ENCODE data around the gene IGSF8.
"Not testable (repeated sequence)": the region's sequence is repeated elsewhere in the genome, so short reads cannot be mapped to it uniquely, and the experiment has no call there.

IGSF8 gene

DNA sequence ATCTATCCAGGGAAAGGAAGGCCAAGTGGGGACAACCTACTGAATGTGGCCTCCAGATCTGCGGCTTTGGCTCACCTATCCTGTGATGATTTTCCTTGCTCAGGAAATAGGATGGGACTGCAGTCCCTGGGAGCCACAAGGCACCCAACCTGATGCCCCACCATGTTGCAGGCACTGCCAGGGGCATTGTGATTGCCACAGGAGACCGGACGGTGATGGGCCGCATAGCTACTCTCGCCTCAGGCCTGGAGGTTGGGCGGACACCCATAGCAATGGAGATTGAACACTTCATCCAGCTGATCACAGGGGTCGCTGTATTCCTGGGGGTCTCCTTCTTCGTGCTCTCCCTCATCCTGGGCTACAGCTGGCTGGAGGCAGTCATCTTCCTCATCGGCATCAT is 29.0 kb upstream of the IGSF8 start:
- TF ChIP-seq, protein P1, sequence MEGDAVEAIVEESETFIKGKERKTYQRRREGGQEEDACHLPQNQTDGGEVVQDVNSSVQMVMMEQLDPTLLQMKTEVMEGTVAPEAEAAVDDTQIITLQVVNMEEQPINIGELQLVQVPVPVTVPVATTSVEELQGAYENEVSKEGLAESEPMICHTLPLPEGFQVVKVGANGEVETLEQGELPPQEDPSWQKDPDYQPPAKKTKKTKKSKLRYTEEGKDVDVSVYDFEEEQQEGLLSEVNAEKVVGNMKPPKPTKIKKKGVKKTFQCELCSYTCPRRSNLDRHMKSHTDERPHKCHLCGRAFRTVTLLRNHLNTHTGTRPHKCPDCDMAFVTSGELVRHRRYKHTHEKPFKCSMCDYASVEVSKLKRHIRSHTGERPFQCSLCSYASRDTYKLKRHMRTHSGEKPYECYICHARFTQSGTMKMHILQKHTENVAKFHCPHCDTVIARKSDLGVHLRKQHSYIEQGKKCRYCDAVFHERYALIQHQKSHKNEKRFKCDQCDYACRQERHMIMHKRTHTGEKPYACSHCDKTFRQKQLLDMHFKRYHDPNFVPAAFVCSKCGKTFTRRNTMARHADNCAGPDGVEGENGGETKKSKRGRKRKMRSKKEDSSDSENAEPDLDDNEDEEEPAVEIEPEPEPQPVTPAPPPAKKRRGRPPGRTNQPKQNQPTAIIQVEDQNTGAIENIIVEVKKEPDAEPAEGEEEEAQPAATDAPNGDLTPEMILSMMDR (IDR thresholded peaks at IDR 0.05; ENCODE audit: low read length, missing control alignments) = no peak
- no peak for DNase-seq (ENCODE audit: low read depth)
- H3K4me3 ChIP-seq (replicated peaks; ENCODE audit: low read depth, low read length) = no peak overlapping the region

DNA sequence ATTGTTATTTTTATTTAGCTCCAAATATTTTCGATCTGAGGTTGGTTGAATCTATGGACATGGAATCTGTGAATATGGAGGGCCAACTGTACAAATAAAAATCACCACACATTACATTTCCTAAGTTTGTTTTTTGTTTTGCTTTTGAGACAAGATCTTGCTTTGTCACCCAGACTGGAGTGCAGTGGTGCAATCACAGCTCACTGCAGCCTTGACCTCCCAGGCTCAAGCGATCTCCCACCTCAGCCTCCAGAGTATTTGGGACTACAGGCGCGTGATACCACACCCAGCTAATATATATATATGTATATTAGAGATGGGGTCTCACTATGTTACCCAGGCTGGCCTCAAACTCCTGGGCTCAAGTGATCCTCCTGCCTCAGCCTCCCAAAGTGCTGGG is 27.9 kb upstream of the IGSF8 start:
- DNase-seq (ENCODE audit: low read depth); H3K4me3 ChIP-seq (replicated peaks; ENCODE audit: low read depth, low read length): not testable (repeated sequence)

DNA sequence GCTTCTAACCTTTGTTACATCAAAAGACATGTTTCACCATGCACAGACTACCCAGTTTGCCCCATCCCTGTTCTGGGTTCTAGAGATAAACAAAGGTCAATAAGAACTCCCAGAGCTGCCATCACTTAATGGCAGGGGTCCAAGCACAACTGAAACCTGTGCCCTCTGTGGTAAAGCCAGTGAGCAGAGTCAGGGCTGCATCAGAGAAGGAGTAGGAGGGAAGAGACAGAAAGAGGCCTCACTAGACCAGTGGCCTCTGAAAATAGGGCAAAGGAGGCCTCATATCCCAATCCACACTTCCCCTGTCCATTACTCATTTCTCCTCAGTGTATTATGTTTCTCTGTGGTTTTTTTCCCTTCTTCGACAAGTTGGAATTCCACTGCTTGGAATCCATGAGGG is 27.3 kb upstream of the IGSF8 start:
- no peak overlapping the region for H3K4me3 ChIP-seq (replicated peaks; ENCODE audit: low read depth, low read length)
- DNase-seq (ENCODE audit: low read depth) = no peak
- TF ChIP-seq, protein P1 (IDR thresholded peaks at IDR 0.05; ENCODE audit: low read length, missing control alignments) = no peak

DNA sequence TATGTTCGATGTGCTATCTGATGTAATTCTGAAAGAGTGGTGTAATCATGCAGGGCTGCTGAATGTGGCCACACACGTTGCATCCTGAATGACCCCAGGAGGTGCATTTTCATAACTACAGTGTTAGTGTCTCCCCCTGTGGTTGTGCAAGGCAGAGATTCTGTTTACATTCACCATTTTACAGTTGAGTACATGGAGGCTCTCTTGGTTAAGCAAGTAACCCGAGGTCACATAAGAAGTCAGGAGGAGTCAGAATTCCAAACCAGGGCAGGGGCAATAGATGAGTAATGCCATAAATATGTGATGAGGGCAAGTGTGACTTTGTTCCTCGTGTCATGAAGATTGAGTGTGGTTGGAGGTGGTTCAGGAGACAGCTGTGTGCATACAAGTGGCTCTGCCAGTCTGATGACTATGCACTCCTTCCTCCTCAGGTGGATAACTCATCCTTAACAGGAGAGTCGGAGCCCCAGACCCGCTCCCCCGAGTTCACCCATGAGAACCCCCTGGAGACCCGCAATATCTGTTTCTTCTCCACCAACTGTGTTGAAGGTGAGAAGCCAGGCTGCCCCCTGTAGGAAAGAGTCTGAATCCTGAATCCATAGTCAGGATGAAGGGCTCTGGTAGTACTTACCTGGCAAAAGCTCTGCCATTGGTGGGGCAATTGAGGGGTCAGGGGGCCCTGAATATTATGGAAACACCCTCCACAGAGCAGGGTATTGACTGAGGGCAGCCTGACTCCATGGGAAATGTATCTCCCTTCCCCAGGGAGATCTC is 26.5 kb upstream of the IGSF8 start:
- TF ChIP-seq, protein P1 (IDR thresholded peaks at IDR 0.05; ENCODE audit: low read length, missing control alignments) = no peak
- no peak overlapping the region for H3K4me3 ChIP-seq (replicated peaks; ENCODE audit: low read depth, low read length)
- peak; percentile 53 for DNase-seq (ENCODE audit: low read depth)

DNA sequence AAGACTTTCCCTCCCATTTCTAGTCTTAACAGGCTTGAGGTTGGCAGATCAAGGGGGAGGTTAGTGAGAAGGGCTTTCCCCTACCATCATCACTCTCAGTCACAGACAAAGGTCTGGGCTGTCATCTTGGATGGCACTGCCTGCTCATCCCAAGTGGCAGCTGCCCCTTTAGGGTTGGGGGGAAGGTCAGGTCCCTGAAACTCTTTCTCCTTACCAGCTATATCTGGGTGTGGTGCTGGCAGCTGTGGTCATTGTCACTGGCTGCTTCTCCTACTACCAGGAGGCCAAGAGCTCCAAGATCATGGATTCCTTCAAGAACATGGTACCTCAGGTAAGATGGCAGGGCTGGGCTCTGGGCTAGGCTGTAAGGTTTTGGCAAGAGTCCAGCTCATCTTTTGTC is 25.3 kb upstream of the IGSF8 start:
- no peak overlapping the region for H3K4me3 ChIP-seq (replicated peaks; ENCODE audit: low read depth, low read length)
- DNase-seq (ENCODE audit: low read depth) = no peak
- TF ChIP-seq, protein P1 (IDR thresholded peaks at IDR 0.05; ENCODE audit: low read length, missing control alignments) = no peak

DNA sequence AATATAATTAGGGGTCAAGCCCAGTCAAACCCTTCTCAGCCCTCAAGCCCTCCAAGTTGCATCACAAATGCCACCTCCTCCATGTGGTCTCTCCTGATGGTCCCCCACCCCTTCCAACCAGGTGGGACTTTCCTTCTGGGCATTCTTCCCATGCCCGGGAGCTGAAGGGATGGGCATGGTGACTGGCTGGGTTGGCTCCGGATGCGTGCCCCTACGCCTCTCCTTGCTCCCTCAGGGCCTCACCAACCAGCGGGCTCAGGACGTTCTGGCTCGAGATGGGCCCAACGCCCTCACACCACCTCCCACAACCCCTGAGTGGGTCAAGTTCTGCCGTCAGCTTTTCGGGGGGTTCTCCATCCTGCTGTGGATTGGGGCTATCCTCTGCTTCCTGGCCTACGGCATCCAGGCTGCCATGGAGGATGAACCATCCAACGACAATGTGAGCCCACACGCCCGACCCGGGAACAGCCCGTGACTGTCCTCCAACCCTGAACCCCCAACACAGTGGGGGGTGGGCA is 24.6 kb upstream of the IGSF8 start:
- no peak for DNase-seq (ENCODE audit: low read depth)
- TF ChIP-seq, protein P1 (IDR thresholded peaks at IDR 0.05; ENCODE audit: low read length, missing control alignments) = no peak

DNA sequence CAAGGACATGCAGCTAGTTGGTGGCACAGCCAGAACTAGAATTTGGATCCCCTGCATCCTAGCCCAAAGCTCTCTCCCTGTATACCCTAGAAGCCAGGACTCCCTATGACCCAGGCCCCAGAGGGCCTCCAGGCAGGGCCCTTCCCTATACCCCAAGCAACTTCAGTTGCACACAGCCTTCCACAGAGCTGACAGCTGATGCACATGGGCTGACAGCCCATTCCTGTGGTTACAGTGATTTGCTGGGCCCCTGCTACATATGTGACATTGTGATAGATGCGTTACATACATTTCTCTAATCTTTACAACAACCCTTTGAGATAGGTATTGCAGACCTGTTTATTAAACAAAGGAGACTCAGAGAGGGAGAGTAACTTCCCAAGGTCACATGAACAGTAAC is 23.0 kb upstream of the IGSF8 start:
- H3K4me3 ChIP-seq (replicated peaks; ENCODE audit: low read depth, low read length) = no peak overlapping the region
- TF ChIP-seq, protein P1 (IDR thresholded peaks at IDR 0.05; ENCODE audit: low read length, missing control alignments) = no peak
- no peak for DNase-seq (ENCODE audit: low read depth)

More for the DNA sequence above, 24.6 kb upstream of the IGSF8 start:
- no peak overlapping the region for H3K4me3 ChIP-seq (replicated peaks; ENCODE audit: low read depth, low read length)
